Neutrophil (primary cell): ENCODE data around the gene DEGS2.

Experiments
- H3K27ac ChIP-seq: fragments of 200-600 bp; sonication (generic); 2 replicates; pipeline ENCODE4 v1.5.1; 2016; ENCODE audit warnings: mild to moderate bottlenecking, moderate library complexity
- H3K27me3 ChIP-seq: fragments of 200-600 bp; sonication (generic); 2 replicates; pipeline ENCODE4 v1.6.0; 2016; ENCODE audit warnings: mild to moderate bottlenecking
- H3K36me3 ChIP-seq: fragments of 200-600 bp; sonication (generic); 2 replicates; pipeline ENCODE4 v1.5.1; 2017
- H3K4me1 ChIP-seq, 2 experiments: fragments of 200-600 bp in 1 of 2; sonication (generic) in 1 of 2; 1 replicate in 1 of 2; 2 replicates in 1 of 2; pipeline versions ENCODE4 v1.5.1 to v1.6.1; 2013 to 2016; ENCODE audit warnings: low read depth in 1 of 2, low read length in 1 of 2, mild to moderate bottlenecking in 1 of 2, moderate library complexity in 1 of 2; ENCODE audit not compliant: control insufficient read depth in 1 of 2, insufficient read depth in 1 of 2
- H3K4me3 ChIP-seq, 2 experiments: fragments of 200-600 bp in 1 of 2; sonication (generic) in 1 of 2; 1 replicate in 1 of 2; 2 replicates in 1 of 2; pipeline ENCODE4 v1.5.1; 2013 to 2016; ENCODE audit warnings: low read depth in 1 of 2, low read length in 1 of 2, mild to moderate bottlenecking in 1 of 2, moderate library complexity in 1 of 2
- H3K9me3 ChIP-seq: fragments of 200-600 bp; sonication (generic); 2 replicates; pipeline ENCODE4 v1.5.1; 2016
- TF ChIP-seq, protein P1 (sequence below): fragments of 200-600 bp; sonication (generic); IDR thresholded peaks from 2 replicates; pipeline ENCODE4 v1.5.1; 2016; ENCODE audit warnings: antibody characterized with exemption

Gene DEGS2

GRCh38 chr14:100128688-100129087 lies 30.8 kb downstream of the DEGS2 start:
- Histone ChIP-seq H3K27me3 (no peaks in the 10 kb centered on the region), H3K4me3 (no peak overlapping the region), H3K9me3 (no peaks in the 10 kb centered on the region), H3K4me1 (no peaks in the 10 kb centered on the region), H3K36me3 (peaks cover 35% of the 10 kb centered on the region), H3K27ac (no peak overlapping the region)
- TF ChIP-seq, protein P1, sequence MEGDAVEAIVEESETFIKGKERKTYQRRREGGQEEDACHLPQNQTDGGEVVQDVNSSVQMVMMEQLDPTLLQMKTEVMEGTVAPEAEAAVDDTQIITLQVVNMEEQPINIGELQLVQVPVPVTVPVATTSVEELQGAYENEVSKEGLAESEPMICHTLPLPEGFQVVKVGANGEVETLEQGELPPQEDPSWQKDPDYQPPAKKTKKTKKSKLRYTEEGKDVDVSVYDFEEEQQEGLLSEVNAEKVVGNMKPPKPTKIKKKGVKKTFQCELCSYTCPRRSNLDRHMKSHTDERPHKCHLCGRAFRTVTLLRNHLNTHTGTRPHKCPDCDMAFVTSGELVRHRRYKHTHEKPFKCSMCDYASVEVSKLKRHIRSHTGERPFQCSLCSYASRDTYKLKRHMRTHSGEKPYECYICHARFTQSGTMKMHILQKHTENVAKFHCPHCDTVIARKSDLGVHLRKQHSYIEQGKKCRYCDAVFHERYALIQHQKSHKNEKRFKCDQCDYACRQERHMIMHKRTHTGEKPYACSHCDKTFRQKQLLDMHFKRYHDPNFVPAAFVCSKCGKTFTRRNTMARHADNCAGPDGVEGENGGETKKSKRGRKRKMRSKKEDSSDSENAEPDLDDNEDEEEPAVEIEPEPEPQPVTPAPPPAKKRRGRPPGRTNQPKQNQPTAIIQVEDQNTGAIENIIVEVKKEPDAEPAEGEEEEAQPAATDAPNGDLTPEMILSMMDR: no peak

DNA sequence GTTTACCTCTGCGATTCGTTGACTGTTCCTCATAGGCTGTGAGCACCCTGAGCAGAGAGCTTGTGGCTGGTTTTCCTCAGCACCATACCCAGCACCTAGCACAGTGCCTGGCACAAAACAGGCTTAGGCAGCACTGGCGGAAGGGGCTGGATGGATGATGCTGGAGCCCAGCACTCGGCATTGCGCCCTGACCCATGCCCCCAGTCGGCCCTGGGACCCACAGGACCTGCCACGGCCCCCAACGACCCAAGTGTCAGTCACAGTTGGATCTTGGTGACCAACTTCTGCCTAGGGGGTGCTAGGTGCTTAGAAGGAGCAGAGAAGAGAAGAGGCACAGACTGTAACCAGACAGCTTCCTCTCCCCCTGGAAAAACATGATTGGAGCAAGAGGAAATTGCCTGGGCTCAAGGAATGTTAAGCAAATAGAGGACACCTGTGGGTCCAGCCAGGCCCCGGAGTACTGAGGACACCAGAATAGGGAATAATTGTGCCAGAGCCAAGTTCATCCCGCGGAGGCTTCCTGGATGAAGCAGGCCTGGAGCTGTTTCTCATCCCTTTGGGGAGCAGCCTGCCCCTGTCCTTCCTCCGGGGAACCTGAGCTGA lies 31.5 kb downstream of the DEGS2 start:
- H3K27me3 ChIP-seq: no peaks in the 10 kb centered on the region
- H3K27ac ChIP-seq: no peak overlapping the region
- no peaks in the 10 kb centered on the region for H3K4me1 ChIP-seq
- no peak overlapping the region for H3K4me3 ChIP-seq
- TF ChIP-seq, protein P1: no peak
- no peaks in the 10 kb centered on the region for H3K9me3 ChIP-seq
- H3K36me3 ChIP-seq: peaks cover 28% of the 10 kb centered on the region

- Histone ChIP-seq H3K36me3 (peaks cover 15% of the 10 kb centered on the region), H3K4me3 (no peak overlapping the region), H3K9me3 (no peaks in the 10 kb centered on the region), H3K27me3 (no peaks in the 10 kb centered on the region), H3K27ac (no peak overlapping the region), H3K4me1 (peaks cover 0 to 12% of the 10 kb centered on the region in 2 experiments)
- TF ChIP-seq, protein P1: no peak
Observed at GRCh38 chr14:100126401-100126800, 33.0 kb downstream of the DEGS2 start.

DNA sequence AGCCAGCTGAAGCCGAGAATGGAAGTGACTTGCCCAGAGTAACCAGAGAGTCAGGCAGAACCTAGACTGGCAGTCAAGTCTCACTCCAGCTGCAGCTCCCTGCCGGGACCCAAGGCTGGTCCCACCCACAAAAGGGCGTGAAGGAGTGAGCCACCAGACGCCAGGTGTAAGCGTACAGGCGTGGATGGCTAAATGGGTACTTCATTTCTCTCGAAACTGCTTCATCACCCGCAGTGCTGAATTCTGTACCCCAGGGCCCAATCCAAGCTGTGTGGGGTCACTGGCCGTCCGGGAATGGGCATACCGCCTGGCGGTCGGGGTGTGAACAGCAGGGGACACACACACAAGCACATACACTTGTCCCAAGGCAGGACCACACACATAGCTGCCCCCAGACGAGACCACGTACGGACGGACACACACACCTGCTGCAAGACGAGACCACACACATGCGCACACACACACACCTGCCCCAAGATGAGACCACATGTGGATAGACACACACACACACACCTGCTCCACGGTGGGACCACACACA lies 34.8 kb downstream of the DEGS2 start:
- Histone ChIP-seq H3K4me3 (no peak overlapping the region), H3K27me3 (no peaks in the 10 kb centered on the region), H3K27ac (no peak overlapping the region), H3K9me3 (no peaks in the 10 kb centered on the region), H3K36me3 (peaks cover 6% of the 10 kb centered on the region), H3K4me1 (peaks cover 0 to 15% of the 10 kb centered on the region in 2 experiments)
- TF ChIP-seq, protein P1: no peak

- peaks cover 0 to 15% of the 10 kb centered on the region in 2 experiments for H3K4me1 ChIP-seq
- H3K36me3 ChIP-seq: peaks cover 5% of the 10 kb centered on the region
- TF ChIP-seq, protein P1: no peak
- H3K27ac ChIP-seq: no peak overlapping the region
- no peaks in the 10 kb centered on the region for H3K27me3 ChIP-seq
- H3K9me3 ChIP-seq: no peaks in the 10 kb centered on the region
- H3K4me3 ChIP-seq: no peak overlapping the region
Observed at GRCh38 chr14:100123618-100124017, 35.8 kb downstream of the DEGS2 start.
